Inflammatory macrophage (primary cell): Measurements from ENCODE around the gene CRY2.
"Not testable (repeated sequence)": the region's sequence is repeated elsewhere in the genome, so short reads cannot be mapped to it uniquely, and the experiment has no call there.

Experiments used
- DNase-seq, 2 donors: peaks; one replicate each; pipeline ENCODE4 v3.0.0-alpha.2; 2020 to 2022

CRY2 gene

GRCh38 chr11:45811571-45812290 lies 35.5 kb upstream of the CRY2 start:
- DNase-seq: no peak

GRCh38 chr11:45812581-45813548 lies 34.4 kb upstream of the CRY2 start:
- DNase-seq: no peak

- DNase-seq: no peak
These were observed 31.5 kb upstream of the CRY2 start for GRCh38 chr11:45815747-45816146.

GRCh38 chr11:45816614-45817013 lies 30.7 kb upstream of the CRY2 start:
- DNase-seq: no peak

- DNase-seq: peak in 1 of 2 donors; percentile 30
These were observed 30.1 kb upstream of the CRY2 start for GRCh38 chr11:45817191-45817590.

GRCh38 chr11:45818961-45819605 lies 28.2 kb upstream of the CRY2 start:
- no peak for DNase-seq

GRCh38 chr11:45820211-45820857 lies 26.9 kb upstream of the CRY2 start:
- no peak for DNase-seq

GRCh38 chr11:45826492-45826891 lies 20.8 kb upstream of the CRY2 start:
- DNase-seq: not testable (repeated sequence)

- DNase-seq: no peak
These were observed 20.2 kb upstream of the CRY2 start for GRCh38 chr11:45827123-45827522.

- DNase-seq: no peak
These were observed 18.3 kb upstream of the CRY2 start for GRCh38 chr11:45828996-45829395.

- no peak for DNase-seq
These were observed 16.7 kb upstream of the CRY2 start for GRCh38 chr11:45830596-45830995.

GRCh38 chr11:45832811-45833441 lies 14.3 kb upstream of the CRY2 start:
- DNase-seq: no peak

- DNase-seq: no peak
These were observed 13.5 kb upstream of the CRY2 start for GRCh38 chr11:45833761-45834160.

GRCh38 chr11:45834298-45834756 lies 12.9 kb upstream of the CRY2 start:
- peak; percentile 64 to 86 for DNase-seq

GRCh38 chr11:45839204-45839603 lies 8.1 kb upstream of the CRY2 start:
- DNase-seq: peak in 1 of 2 donors; percentile 9

GRCh38 chr11:45840251-45840650 lies 7.0 kb upstream of the CRY2 start:
- DNase-seq: not testable (repeated sequence)

- DNase-seq: peak; percentile 84 to 86
These were observed 3.9 kb upstream of the CRY2 start for GRCh38 chr11:45843158-45843924.

- DNase-seq: peak; percentile 29 to 46
These were observed 2.3 kb upstream of the CRY2 start for GRCh38 chr11:45844822-45845578.

- no peak for DNase-seq
These were observed 1.1 kb upstream of the CRY2 start for GRCh38 chr11:45846174-45846675.

- peak; percentile 27 to 40 for DNase-seq
These were observed 639 bp downstream of the CRY2 start for GRCh38 chr11:45847911-45848316.
